Dermis lymphatic vessel endothelial cell (primary cell): Measurements from ENCODE around the gene ALMS1. TPM values are rescaled to one million over a fixed set of nuclear protein-coding genes. Genes with fewer than 3 reads are reported as not detected.

ENCODE experiments used
- total RNA-seq: library from RNA; depleted of rRNA; stranded (reverse); fragments of >200 nt; gene quantifications from 2 replicates; pipeline ENCODE4 v1.2.1, GENCODE V29; 2014

ALMS1 gene
- total RNA-seq, result 4.4 and 7.1 TPM in 2 replicates

DNA sequence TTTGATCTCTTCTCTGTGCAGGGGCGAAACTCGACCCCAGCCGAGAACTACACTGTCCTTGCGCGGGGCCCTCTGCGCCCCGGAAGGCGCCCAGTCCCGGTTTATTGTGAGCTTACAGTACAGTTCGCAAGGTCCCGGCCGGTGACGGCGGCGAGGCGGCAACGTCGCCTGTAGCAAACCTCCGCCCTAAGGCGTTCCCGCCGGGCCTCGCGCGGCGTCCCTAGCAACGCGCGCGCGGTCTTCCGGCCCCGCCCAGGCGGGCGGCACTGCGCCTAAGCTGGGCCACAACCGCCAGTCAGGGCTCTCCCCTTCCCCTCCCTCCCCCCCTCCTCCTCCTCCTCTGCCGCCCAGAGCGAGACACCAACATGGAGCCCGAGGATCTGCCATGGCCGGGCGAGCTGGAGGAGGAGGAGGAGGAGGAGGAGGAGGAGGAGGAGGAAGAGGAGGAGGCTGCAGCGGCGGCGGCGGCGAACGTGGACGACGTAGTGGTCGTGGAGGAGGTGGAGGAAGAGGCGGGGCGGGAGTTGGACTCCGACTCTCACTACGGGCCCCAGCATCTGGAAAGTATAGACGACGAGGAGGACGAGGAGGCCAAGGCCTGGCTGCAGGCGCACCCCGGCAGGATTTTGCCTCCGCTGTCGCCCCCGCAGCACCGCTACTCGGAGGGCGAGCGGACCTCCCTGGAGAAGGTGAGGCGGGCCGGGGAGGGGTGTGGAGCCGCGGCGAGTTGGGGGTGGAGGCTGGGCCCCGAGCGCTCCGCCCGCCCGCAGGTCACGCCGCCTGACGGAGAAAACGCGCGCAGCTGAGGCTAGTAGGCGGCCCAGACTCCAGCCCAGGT lies at the start of gene ALMS1:
TSS of gene ALMS1 (plus strand) at position 333 of the 838 bp plus-strand sequence. CDS start at position 366, 33 bp downstream.

DNA sequence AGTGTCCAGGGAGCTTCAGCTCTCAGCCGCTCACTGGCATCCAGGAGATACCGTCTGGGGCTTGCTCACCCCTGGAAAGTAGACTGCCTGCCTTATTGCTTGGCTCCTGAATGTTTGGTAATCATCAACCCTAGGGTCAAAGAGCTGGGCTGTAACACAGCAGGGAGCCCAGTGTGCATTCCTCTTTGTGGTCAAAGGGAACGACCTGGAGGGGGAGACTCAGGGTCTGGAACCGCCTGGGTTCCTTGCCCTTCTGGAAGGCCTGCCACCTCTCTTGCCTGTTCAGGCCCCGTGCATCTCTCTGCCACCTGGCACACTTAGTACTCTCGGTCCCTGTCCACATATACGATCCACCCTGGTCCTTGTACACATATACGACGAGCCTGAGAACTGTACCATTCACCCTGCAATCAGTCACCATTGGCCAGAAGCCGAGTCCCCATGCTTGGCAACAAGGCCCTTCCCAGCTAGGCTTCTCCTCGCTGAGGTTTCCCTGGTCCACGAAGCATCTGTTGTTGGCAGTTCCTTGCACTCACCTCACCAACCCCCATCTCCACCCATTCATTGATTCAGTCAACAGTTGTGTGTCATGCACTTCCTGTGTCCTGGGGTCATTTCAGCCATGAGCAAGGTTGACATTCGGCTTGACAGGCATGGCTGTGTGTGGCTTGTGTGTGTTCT lies 256.8 kb downstream of the ALMS1 start, which contains the start of gene NAT8:
TSS of gene NAT8 (minus strand) at position 85 of the 681 bp plus-strand sequence. CDS start 794 bp downstream, outside the sequence.

Other genes with a start within 250 kb of the ALMS1 start
- gene NOTO, start 183.3 kb upstream of the ALMS1 start, total RNA-seq, result not detected in 2 replicates
- 9.4 and 13.8 TPM in 2 replicates for gene SMYD5, start 171.6 kb upstream of the ALMS1 start, total RNA-seq
- 17.7 and 28.6 TPM in 2 replicates for gene PRADC1, start 152.6 kb upstream of the ALMS1 start, total RNA-seq
- gene CCT7, start 151.5 kb upstream of the ALMS1 start, total RNA-seq, result 259 and 307 TPM in 2 replicates
- gene FBXO41, start 101.4 kb upstream of the ALMS1 start, total RNA-seq, result under 0.01 and 0.09 TPM in 2 replicates
- under 0.01 TPM in 1 of 2 replicates, not detected in the other for gene EGR4, start 92.3 kb upstream of the ALMS1 start, total RNA-seq